Psoas muscle (tissue), 8 donors: ENCODE measurements around the gene GRID1. TPM values are rescaled to one million over a fixed set of nuclear protein-coding genes. Genes with fewer than 3 reads are reported as not detected.

Experiments
- ATAC-seq, 4 donors: fragments of 200-7000 bp; cut with Tn5 transposase; one replicate each; pipeline ENCODE4 v1.9.1; 2020; ENCODE audit warnings: moderate library complexity in 3 of 4, mild to moderate bottlenecking in 2 of 4
- DNase-seq, 2 donors: peaks; one replicate each; pipeline ENCODE4 v3.0.0-alpha.2; 2020
- H3K27ac ChIP-seq: fragments of 200-600 bp; one replicate; pipeline ENCODE4 v1.8.0; 2022
- H3K27me3 ChIP-seq, 3 donors: fragments of 200-600 bp in 1 of 3; one replicate each; pipeline versions ENCODE4 v1.6.1 to v1.8.0; 2013 to 2022; ENCODE audit warnings: low read length in 2 of 3, mild to moderate bottlenecking in 2 of 3, moderate library complexity in 1 of 3; ENCODE audit not compliant: insufficient read depth in 3 of 3
- H3K36me3 ChIP-seq, 2 donors: fragments of 200-600 bp in 1 of 2; one replicate each; pipeline versions ENCODE4 v1.6.1 to v1.8.0; 2013 to 2022; ENCODE audit warnings: low read depth in 1 of 2, mild to moderate bottlenecking in 1 of 2, moderate library complexity in 1 of 2; ENCODE audit not compliant: insufficient read depth in 1 of 2
- H3K4me1 ChIP-seq: fragments of 200-600 bp; one replicate; pipeline ENCODE4 v1.8.0; 2022
- H3K4me3 ChIP-seq: fragments of 200-600 bp; one replicate; pipeline ENCODE4 v1.8.0; 2022; ENCODE audit warnings: mild to moderate bottlenecking
- H3K9me3 ChIP-seq: fragments of 200-600 bp; one replicate; pipeline ENCODE4 v1.8.0; 2022
- CTCF ChIP-seq: fragments of 200-600 bp; IDR thresholded peaks from one replicate; pipeline ENCODE4 v1.8.0; 2022; ENCODE audit warnings: antibody characterized with exemption
- WGBS, 3 donors: extraction: QIAGEN DNeasy Blood & Tissue Kit; methylation state at CpG; one replicate each; pipeline versions ENCODE4 v1.1.6 to v1.1.7; 2013; 5-methylcytosine and 5-hydroxymethylcytosine counted together
- intact Hi-C, 2 donors: fragments of 100-400 bp; cut with DNase I; formaldehyde crosslinking; loops; one replicate each; pipeline versions ENCODE4 v1.11.0 to v1.14.2; 2022
- polyA plus RNA-seq, 3 donors: library from polyadenylated mRNA; stranded (reverse); fragments of 200-250 nt; gene quantifications; one replicate each; pipeline ENCODE4 v1.2.3, GENCODE V29; 2013
- total RNA-seq, 4 donors: library from RNA; stranded (reverse); fragmentation: NEBNext Ultra II Directional in 2 of 4; extraction: Animal tissue kit (Norgen Biotek cat#: 25700) in 2 of 4; gene quantifications; one replicate each; pipeline versions ENCODE4 v1.2.1 to v1.2.4, GENCODE V29; 2021 to 2023
- donor health status: healthy with polysubstance abuse.
- donor health status: DM: no; HTN: no; CAD: no; lungs with moderate emphysema.
- donor health status: Bipolar disorder and iron deficiency.
- donor health status: healthy.
- donor health status: DM: yes; HTN: yes; CAD: no.
- donor health status: DM: no; HTN: no; CAD: no.
- donor health status: DM: no; HTN: no; CAD: no.
- donor health status: DM: yes; HTN: yes; CAD: no.

GRID1 gene
- total and polyA plus RNA-seq, 7 donors: 0.17 to 0.56 (median 0.24) TPM

GRCh38 chr10:86200269-86200668, 166.3 kb downstream of the GRID1 start:
- H3K4me1 ChIP-seq: no peaks in the 10 kb centered on the region
- no peaks in the 10 kb centered on the region for H3K9me3 ChIP-seq
- 82 to 95% (median 88%) methylated on average over 1 of the region's 1 CpG for WGBS, 3 donors
- DNase-seq (peak in 1 of 2 donors; percentile 4), ATAC-seq (no peak)
- no peak overlapping the region for H3K27ac ChIP-seq
- H3K27me3 ChIP-seq: peaks cover 0 to 4% (median 0%) of the 10 kb centered on the region in 3 donors
- no peak for TF ChIP-seq CTCF
- no peaks in the 10 kb centered on the region for H3K36me3 ChIP-seq
- intact Hi-C loops: no loop called here
- no peak overlapping the region for H3K4me3 ChIP-seq

- 44 to 68% (median 59%) methylated on average over 1 of the region's 1 CpG for WGBS, 3 donors
- no peaks in the 10 kb centered on the region for H3K4me1 ChIP-seq
- no peak overlapping the region for H3K4me3 ChIP-seq
- ATAC-seq: no peak
- H3K36me3 ChIP-seq: no peaks in the 10 kb centered on the region
- no peak for TF ChIP-seq CTCF
- H3K27me3 ChIP-seq: peaks cover 0 to 4% (median 0%) of the 10 kb centered on the region in 3 donors
- DNase-seq: no peak
- intact Hi-C loops: no loop called here
- no peaks in the 10 kb centered on the region for H3K9me3 ChIP-seq
- H3K27ac ChIP-seq: no peak overlapping the region
Measured at GRCh38 chr10:86199041-86199440, 167.6 kb downstream of the GRID1 start.

GRCh38 chr10:86198271-86198670, 168.3 kb downstream of the GRID1 start:
- H3K4me3 ChIP-seq: no peak overlapping the region
- no peak overlapping the region for H3K27ac ChIP-seq
- intact Hi-C loops: no loop called here
- DNase-seq (no peak), ATAC-seq (no peak)
- no peak for TF ChIP-seq CTCF
- WGBS, 3 donors: 77 to 85% (median 83%) methylated on average over 4 of the region's 4 CpGs
- peaks cover 0 to 4% (median 0%) of the 10 kb centered on the region in 3 donors for H3K27me3 ChIP-seq
- no peaks in the 10 kb centered on the region for H3K9me3 ChIP-seq
- H3K36me3 ChIP-seq: no peaks in the 10 kb centered on the region
- no peaks in the 10 kb centered on the region for H3K4me1 ChIP-seq

- ATAC-seq: no peak
- no peaks in the 10 kb centered on the region for H3K9me3 ChIP-seq
- intact Hi-C loops: no loop called here
- H3K4me3 ChIP-seq: no peak overlapping the region
- no peak for DNase-seq
- TF ChIP-seq CTCF: no peak
- WGBS, 3 donors: 59 to 63% (median 60%) methylated on average over 15 of the region's 15 CpGs
- peaks cover 0 to 4% (median 0%) of the 10 kb centered on the region in 3 donors for H3K27me3 ChIP-seq
- H3K36me3 ChIP-seq: no peaks in the 10 kb centered on the region
- no peak overlapping the region for H3K27ac ChIP-seq
- no peaks in the 10 kb centered on the region for H3K4me1 ChIP-seq
Measured at GRCh38 chr10:86197166-86197790, 169.3 kb downstream of the GRID1 start.
